HepG2 (cell line): ENCODE data around the gene NCBP3. TPM values are rescaled to one million over a fixed set of nuclear protein-coding genes. Genes with fewer than 3 reads are reported as not detected.
A peak's percentile ranks its signal among the peaks of the same experiment; 100 is the strongest.

ENCODE experiments used
- ATF7-NPFF ChIP-seq: sonication (generic); formaldehyde crosslinking; IDR thresholded peaks from 2 replicates; pipeline ENCODE4 v1.8.1; 2023; ENCODE audit warnings: mild to moderate bottlenecking, low read depth, missing genetic modification reagents, moderate library complexity
- CEBPB ChIP-seq: IDR thresholded peaks from 2 replicates; pipeline ENCODE4 v1.6.1; 2011; ENCODE audit warnings: low read depth, low read length, improper control_type of control experiment, borderline replicate concordance
- FLYWCH1 ChIP-seq: sonication (generic); formaldehyde crosslinking; IDR thresholded peaks from 2 replicates; pipeline ENCODE4 v1.8.1; 2023; ENCODE audit warnings: mild to moderate bottlenecking, missing genetic modification reagents
- IKZF4 ChIP-seq: sonication (generic); formaldehyde crosslinking; IDR thresholded peaks from 2 replicates; pipeline ENCODE4 v1.5.1; 2020; ENCODE audit warnings: borderline replicate concordance, mild to moderate bottlenecking, low read depth, missing genetic modification reagents; ENCODE audit errors: not compliant biosample characterization
- JUNB ChIP-seq: sonication (generic); formaldehyde crosslinking; IDR thresholded peaks from 2 replicates; pipeline ENCODE4 v1.8.0; 2022; ENCODE audit warnings: missing genetic modification reagents, mild to moderate bottlenecking, borderline replicate concordance
- MTF1 ChIP-seq: sonication (generic); formaldehyde crosslinking; IDR thresholded peaks from 2 replicates; pipeline ENCODE4 v1.5.0; 2020; ENCODE audit warnings: missing genetic modification reagents
- NFKBIZ ChIP-seq: IDR thresholded peaks from 2 replicates; pipeline ENCODE4 v1.6.1; 2018; ENCODE audit warnings: missing genetic modification reagents, missing compliant biosample characterization
- NFRKB ChIP-seq: fragments of 450-650 bp; IDR thresholded peaks from 2 replicates; pipeline ENCODE4 v1.6.1; 2017
- NRL ChIP-seq: sonication (generic); formaldehyde crosslinking; IDR thresholded peaks from 2 replicates; pipeline ENCODE4 v1.5.0; 2020; ENCODE audit warnings: missing genetic modification reagents, mild to moderate bottlenecking, moderate library complexity, borderline replicate concordance
- REPIN1 ChIP-seq: sonication (generic); formaldehyde crosslinking; IDR thresholded peaks from 2 replicates; pipeline ENCODE4 v1.8.0; 2022; ENCODE audit warnings: missing genetic modification reagents, low read depth, mild to moderate bottlenecking, borderline replicate concordance
- SKI ChIP-seq: fragments of 450-650 bp; IDR thresholded peaks from one replicate; pipeline ENCODE4 v1.6.1; 2018; ENCODE audit warnings: mild to moderate bottlenecking; ENCODE audit not compliant: partially characterized antibody
- SKIL ChIP-seq: sonication (generic); formaldehyde crosslinking; IDR thresholded peaks from 2 replicates; pipeline ENCODE4 v1.8.0; 2022; ENCODE audit warnings: missing genetic modification reagents, mild to moderate bottlenecking, moderate library complexity, borderline replicate concordance
- SP2 ChIP-seq: sonication (generic); formaldehyde crosslinking; IDR thresholded peaks from 2 replicates; pipeline ENCODE4 v1.5.1; 2020; ENCODE audit warnings: mild to moderate bottlenecking, missing genetic modification reagents
- SPEN ChIP-seq: sonication (generic); formaldehyde crosslinking; IDR thresholded peaks from 2 replicates; pipeline ENCODE4 v1.5.1; 2020; ENCODE audit warnings: low read depth, mild to moderate bottlenecking, missing genetic modification reagents
- TSC22D2 ChIP-seq: sonication (generic); formaldehyde crosslinking; IDR thresholded peaks from 2 replicates; pipeline ENCODE4 v1.5.1; 2020; ENCODE audit warnings: missing genetic modification reagents, mild to moderate bottlenecking, borderline replicate concordance
- ZNF101 ChIP-seq: sonication (generic); formaldehyde crosslinking; IDR thresholded peaks from 2 replicates; pipeline ENCODE4 v1.4.0; 2020; ENCODE audit warnings: mild to moderate bottlenecking, low read depth, missing genetic modification reagents, borderline replicate concordance
- ZNF253 ChIP-seq: sonication (generic); formaldehyde crosslinking; IDR thresholded peaks from 2 replicates; pipeline ENCODE4 v1.8.0; 2022; ENCODE audit warnings: mild to moderate bottlenecking, missing genetic modification reagents, borderline replicate concordance
- ZNF430 ChIP-seq: sonication (generic); formaldehyde crosslinking; IDR thresholded peaks from 2 replicates; pipeline ENCODE4 v1.9.0; 2021; ENCODE audit warnings: mild to moderate bottlenecking, missing genetic modification reagents
- ZNF468 ChIP-seq: sonication (generic); formaldehyde crosslinking; IDR thresholded peaks from 2 replicates; pipeline ENCODE4 v1.8.0; 2022; ENCODE audit warnings: mild to moderate bottlenecking, moderate library complexity, missing genetic modification reagents
- ZNF570 ChIP-seq: sonication (generic); formaldehyde crosslinking; IDR thresholded peaks from 2 replicates; pipeline ENCODE4 v1.4.0; 2020; ENCODE audit warnings: mild to moderate bottlenecking, missing genetic modification reagents, borderline replicate concordance
- ZNF644 ChIP-seq: IDR thresholded peaks from 2 replicates; pipeline ENCODE4 v1.6.1; 2016; ENCODE audit warnings: low read depth
- ZNF749 ChIP-seq: sonication (generic); formaldehyde crosslinking; IDR thresholded peaks from 2 replicates; pipeline ENCODE4 v1.8.0; 2022; ENCODE audit warnings: mild to moderate bottlenecking, missing genetic modification reagents, moderate library complexity, borderline replicate concordance
- polyA plus RNA-seq, 8 experiments: library from polyadenylated mRNA; depleted of rRNA in 3 of 8; stranded (reverse) in 7 of 8; unstranded in 1 of 8; fragments of >200 nt; fragmentation: Illumina TruSeq in 4 of 8; extraction: Trizol in 4 of 8; gene quantifications; 2 replicates each; pipeline versions ENCODE4 v1.2.1 to v1.2.3, GENCODE V29; 2011 to 2016; ENCODE audit warnings: low read depth in 4 of 8, missing spikeins in 1 of 8, mixed read lengths in 1 of 8; ENCODE audit not compliant: insufficient read depth in 1 of 8
- total RNA-seq, 5 experiments: library from RNA; depleted of rRNA; stranded (reverse); fragments of >200 nt; fragmentation: Illumina TruSeq; extraction: Trizol; gene quantifications; 2 replicates each; pipeline ENCODE4 v1.2.3, GENCODE V29; 2016; ENCODE audit warnings: low read depth in 1 of 5
- TF ChIP-seq, protein P1 (sequence below): sonication (generic); formaldehyde crosslinking; conservative IDR thresholded peaks from 2 replicates; pipeline ENCODE4 v1.4.0; 2020; ENCODE audit warnings: missing genetic modification reagents
- TF ChIP-seq, protein P2 (sequence below): sonication (generic); IDR thresholded peaks from 2 replicates; pipeline ENCODE4 v1.6.1; 2016; ENCODE audit warnings: low read depth, borderline replicate concordance

NCBP3 gene
- total and polyA plus RNA-seq, 2 of the 13 experiments (the other 11 are each of a cell fraction or from before 2014, with no cell fraction given) = 19.5 to 24.8 TPM

- TF ChIP-seq ZNF430 (no peak), SPEN (CRISPR knock-in tag) (no peak), NFKBIZ (CRISPR knock-in tag) (no peak), NFRKB (no peak), ZNF468 (CRISPR knock-in tag) (no peak), CEBPB (no peak), ZNF253 (CRISPR knock-in tag) (no peak), ZNF101 (CRISPR knock-in tag) (no peak), SKIL (CRISPR knock-in tag) (no peak), FLYWCH1 (no peak), ZNF644 (CRISPR knock-in tag) (0 out of 2 replicates have a peak, but pooled peaks have one; percentile 22), NRL (CRISPR knock-in tag) (no peak), ZNF570 (CRISPR knock-in tag) (no peak), SP2 (no peak), JUNB (CRISPR knock-in tag) (no peak), IKZF4 (no peak), MTF1 (CRISPR knock-in tag) (no peak), REPIN1 (CRISPR knock-in tag) (no peak), ZNF749 (no peak), SKI (no peak), TSC22D2 (CRISPR knock-in tag) (no peak), ATF7-NPFF (CRISPR knock-in tag) (no peak)
- TF ChIP-seq, protein P1, sequence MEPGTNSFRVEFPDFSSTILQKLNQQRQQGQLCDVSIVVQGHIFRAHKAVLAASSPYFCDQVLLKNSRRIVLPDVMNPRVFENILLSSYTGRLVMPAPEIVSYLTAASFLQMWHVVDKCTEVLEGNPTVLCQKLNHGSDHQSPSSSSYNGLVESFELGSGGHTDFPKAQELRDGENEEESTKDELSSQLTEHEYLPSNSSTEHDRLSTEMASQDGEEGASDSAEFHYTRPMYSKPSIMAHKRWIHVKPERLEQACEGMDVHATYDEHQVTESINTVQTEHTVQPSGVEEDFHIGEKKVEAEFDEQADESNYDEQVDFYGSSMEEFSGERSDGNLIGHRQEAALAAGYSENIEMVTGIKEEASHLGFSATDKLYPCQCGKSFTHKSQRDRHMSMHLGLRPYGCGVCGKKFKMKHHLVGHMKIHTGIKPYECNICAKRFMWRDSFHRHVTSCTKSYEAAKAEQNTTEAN (CRISPR knock-in tag) = no peak
- TF ChIP-seq, protein P2, sequence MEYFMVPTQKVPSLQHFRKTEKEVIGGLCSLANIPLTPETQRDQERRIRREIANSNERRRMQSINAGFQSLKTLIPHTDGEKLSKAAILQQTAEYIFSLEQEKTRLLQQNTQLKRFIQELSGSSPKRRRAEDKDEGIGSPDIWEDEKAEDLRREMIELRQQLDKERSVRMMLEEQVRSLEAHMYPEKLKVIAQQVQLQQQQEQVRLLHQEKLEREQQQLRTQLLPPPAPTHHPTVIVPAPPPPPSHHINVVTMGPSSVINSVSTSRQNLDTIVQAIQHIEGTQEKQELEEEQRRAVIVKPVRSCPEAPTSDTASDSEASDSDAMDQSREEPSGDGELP = no peak
These were observed 41.5 kb downstream of the NCBP3 start (continued) for GRCh38 chr17:3804503-3804931.
